ENCODE results near the gene ZNF141.
A peak's percentile ranks its signal among the peaks of the same experiment; 100 is the strongest.

ZNF141 gene

DNA sequence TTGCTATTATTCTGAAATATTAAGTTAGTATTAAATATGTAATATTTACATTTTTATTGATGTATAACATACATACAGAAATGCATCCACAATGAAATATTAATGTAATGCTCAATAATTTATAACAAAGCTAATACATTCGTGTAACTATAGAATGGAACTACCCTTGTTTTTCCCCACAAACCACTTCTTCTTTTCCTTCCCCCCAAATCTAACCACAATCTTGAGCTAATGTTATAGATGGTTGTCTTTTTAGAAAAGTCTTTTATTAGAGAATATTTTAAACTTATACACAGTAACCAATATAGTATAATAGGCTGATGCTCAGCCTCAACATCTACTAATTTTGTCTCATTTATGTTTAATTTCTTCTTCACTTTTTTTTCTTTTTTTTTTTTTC lies 27.8 kb upstream of the ZNF141 start:
- no peak for DNase-seq (ENCODE audit: low read depth)
- no peak overlapping the region for H3K4me3 ChIP-seq (ENCODE audit: low read length)
- TF ChIP-seq, protein P1, sequence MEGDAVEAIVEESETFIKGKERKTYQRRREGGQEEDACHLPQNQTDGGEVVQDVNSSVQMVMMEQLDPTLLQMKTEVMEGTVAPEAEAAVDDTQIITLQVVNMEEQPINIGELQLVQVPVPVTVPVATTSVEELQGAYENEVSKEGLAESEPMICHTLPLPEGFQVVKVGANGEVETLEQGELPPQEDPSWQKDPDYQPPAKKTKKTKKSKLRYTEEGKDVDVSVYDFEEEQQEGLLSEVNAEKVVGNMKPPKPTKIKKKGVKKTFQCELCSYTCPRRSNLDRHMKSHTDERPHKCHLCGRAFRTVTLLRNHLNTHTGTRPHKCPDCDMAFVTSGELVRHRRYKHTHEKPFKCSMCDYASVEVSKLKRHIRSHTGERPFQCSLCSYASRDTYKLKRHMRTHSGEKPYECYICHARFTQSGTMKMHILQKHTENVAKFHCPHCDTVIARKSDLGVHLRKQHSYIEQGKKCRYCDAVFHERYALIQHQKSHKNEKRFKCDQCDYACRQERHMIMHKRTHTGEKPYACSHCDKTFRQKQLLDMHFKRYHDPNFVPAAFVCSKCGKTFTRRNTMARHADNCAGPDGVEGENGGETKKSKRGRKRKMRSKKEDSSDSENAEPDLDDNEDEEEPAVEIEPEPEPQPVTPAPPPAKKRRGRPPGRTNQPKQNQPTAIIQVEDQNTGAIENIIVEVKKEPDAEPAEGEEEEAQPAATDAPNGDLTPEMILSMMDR (conservative IDR thresholded peaks at IDR 0.05; ENCODE audit: low read length): no peak

DNA sequence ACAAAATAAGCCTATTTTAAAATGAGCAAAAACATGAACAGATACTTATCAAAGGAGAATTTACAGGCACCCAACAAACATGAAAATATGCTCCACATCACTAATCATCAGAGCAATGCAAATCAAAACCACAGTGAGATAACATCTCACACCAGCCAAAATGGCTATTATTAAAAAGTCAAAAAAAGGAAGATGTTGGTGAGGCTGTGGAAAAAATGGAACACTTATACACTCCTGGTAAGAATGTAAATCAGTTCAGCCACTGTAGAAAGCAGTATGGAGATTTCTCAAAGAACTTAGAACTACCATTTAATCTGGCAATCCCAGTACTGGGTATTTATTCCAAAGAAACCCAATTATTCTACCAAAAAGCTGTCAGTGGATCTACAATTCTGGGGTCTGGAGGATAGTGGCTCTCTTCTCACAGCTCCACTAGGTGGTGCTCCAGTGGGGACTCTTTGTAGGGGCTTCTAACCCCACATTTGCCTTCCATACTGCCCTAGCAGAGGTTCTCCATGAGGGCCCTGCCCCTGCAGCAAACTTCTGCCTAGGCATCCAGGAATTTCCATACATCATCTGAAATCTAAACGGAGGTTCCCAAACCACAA lies 23.2 kb upstream of the ZNF141 start:
- TF ChIP-seq, protein P1 (conservative IDR thresholded peaks at IDR 0.05; ENCODE audit: low read length): no peak
- no peak for DNase-seq (ENCODE audit: low read depth)
- no peak overlapping the region for H3K4me3 ChIP-seq (ENCODE audit: low read length)

DNA sequence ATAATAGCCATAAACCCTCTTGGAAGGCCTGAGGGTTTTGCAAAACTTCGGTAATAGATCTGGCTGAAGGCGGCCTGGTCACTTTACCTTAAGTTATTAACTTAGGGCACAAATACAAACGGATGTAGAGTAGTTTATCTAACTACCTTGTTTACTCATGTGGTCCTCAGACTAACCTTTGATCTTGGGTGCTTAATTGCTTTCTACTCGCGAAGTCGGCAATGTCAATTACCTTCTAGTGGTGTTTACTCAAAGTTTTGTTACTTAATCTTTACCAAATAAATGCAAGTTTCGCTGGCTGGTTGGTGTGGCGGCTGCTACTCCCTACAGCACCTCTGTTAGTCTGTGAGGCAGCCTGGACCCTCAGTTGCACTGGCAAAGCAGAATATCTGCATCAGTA lies 8.9 kb upstream of the ZNF141 start:
- no peak for DNase-seq (ENCODE audit: low read depth)
- TF ChIP-seq, protein P1 (conservative IDR thresholded peaks at IDR 0.05; ENCODE audit: low read length): no peak
- H3K4me3 ChIP-seq (ENCODE audit: low read length): no peak overlapping the region

- no peak for DNase-seq (ENCODE audit: low read depth)
- H3K4me3 ChIP-seq (ENCODE audit: low read length): no peak overlapping the region
- TF ChIP-seq, protein P1 (conservative IDR thresholded peaks at IDR 0.05; ENCODE audit: low read length): no peak
Observed at GRCh38 chr4:335515-335914, 2.1 kb upstream of the ZNF141 start.

DNA sequence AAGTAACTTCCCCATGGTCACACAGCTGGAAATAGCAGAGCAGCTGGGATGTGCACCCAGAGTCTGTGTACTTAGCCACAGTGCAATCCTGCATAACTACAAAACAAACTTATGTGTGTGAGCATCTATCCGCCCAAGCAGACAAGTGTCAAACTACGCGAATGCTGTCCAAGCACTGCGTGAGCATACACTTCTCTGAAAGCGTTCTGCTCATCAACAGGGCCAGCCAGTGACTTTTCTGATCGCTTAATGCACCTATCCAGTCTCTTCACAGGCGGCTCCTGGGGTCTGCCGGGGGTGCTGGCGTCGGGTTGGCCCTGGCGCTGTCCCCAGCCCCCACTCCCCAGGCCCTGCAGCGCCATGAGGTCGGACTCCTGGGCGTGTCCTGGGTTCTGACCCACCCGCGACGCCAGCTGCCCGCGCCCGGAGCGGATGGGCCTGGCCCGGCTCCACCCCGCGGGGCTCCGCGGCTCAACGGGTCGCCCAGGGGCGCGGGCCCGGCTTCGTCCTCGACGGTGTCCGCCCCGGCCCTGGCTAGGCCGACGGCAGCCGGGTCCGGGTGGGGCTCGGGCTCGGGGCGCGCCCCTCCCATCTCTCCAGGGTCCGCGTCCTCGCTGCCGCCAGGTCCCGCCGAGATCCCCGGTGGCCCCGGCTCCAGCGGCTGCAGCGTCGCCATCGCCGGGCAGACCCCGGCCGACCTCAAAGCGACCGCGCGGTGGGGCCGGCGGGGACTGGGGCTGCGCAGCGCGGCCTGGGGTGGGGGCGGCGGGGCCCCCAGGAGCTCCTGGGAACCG lies 1.3 kb upstream of the ZNF141 start:
- peak; percentile 4 for DNase-seq (ENCODE audit: low read depth)
- peak overlapping the region; percentile 92 for H3K4me3 ChIP-seq (ENCODE audit: low read length)
- TF ChIP-seq, protein P1 (conservative IDR thresholded peaks at IDR 0.05; ENCODE audit: low read length): no peak

DNA sequence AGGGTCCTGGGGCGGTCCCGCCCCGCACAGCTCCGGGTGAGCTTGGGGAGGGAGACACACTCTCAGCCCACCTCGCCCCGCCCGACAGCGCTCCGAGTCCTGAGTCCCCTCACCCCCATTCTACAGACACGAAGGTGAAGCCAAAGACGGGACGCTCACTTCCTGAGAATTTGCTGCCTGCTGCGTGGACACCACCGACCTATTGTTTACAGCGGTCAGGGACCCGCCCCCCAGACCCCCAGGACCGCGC lies 796 bp upstream of the ZNF141 start:
- TF ChIP-seq, protein P1 (conservative IDR thresholded peaks at IDR 0.05; ENCODE audit: low read length): no peak
- no peak for DNase-seq (ENCODE audit: low read depth)
- H3K4me3 ChIP-seq (ENCODE audit: low read length): peak overlapping the region; percentile 92
